GM12801 (cell line): Measurements from ENCODE around the gene EPHA8.

Experiments used
- CTCF ChIP-seq: IDR thresholded peaks from one replicate; pipeline ENCODE4 v1.5.1; 2011; ENCODE audit warnings: control low read depth; ENCODE audit not compliant: insufficient read length; ENCODE audit errors: extremely low read depth

EPHA8 gene

DNA sequence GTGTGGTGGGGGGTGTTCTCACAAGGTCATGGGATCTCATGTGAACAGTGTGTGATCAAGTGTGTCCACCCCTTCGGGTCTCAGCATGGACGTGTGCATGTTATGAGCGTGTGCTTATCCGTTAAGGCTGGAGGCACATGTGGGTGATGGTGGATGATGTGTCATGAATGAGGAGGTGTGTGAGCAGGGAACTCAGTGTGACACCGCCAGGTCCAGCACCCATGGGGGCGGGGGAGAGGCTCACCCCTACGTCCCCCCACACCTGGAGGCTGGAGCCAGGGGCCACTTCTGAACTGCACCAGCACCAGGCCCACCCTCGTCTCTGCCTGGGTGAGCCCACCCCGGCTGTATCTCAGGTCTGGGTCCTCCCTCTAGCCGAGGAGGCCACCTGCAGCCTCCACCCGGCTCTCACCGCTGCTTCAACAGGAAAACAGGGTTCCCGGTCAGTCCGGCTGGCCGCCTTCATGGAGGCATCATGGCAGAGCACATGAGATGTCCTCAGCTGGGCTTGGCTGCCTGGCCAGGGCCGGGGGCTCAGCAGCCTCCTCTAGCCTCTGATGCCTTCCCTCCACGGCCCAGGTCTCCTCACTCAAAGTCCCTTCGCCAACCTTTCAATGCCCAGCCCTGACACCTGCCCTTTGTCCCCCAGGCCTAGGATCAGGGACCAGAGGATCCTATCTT lies 38.9 kb downstream of the EPHA8 start:
- TF ChIP-seq CTCF = no peak

GRCh38 chr1:22606161-22606560 lies 42.9 kb downstream of the EPHA8 start:
- TF ChIP-seq CTCF = no peak

DNA sequence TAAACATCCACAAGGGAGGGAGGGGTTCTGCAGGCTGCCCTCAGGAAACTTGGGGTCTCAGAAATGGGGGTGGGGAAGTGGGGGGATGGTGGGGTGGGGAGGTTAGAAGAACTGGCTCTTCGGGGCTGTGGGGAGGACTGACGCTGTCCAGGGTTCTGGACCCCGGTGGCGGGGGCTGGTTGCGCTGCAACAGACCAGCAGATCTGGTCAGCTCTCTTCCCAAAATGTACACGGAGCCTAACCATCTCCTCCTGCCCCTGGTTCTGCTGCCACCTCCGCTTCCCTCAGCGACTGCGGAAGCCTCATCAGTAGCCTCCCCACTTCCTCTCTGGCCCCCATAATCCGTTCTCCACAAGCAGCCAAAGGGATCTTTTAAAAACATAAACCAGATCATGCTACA lies 43.9 kb downstream of the EPHA8 start:
- no peak for TF ChIP-seq CTCF

DNA sequence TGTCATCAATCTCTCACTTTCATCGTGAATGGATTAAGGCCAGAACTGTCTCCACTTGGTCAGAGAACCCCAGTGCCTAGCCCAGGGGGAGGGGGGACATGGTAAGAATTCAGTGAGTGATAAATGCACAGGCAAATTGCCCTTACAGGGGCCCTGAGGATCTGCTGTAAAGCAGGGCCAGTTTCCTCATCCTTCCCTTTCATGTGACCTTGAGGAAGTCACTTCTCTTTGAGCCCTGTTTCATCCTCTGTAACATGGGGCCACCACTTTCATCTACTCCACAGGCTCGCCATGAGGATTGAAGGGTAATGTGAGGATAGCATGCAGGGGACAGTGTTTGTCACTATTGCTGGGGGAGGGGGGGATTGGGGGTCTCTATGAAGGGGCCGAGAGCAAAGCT lies 45.1 kb downstream of the EPHA8 start:
- TF ChIP-seq CTCF = no peak

- no peak for TF ChIP-seq CTCF
Measured at GRCh38 chr1:22609291-22609690, 46.0 kb downstream of the EPHA8 start.

DNA sequence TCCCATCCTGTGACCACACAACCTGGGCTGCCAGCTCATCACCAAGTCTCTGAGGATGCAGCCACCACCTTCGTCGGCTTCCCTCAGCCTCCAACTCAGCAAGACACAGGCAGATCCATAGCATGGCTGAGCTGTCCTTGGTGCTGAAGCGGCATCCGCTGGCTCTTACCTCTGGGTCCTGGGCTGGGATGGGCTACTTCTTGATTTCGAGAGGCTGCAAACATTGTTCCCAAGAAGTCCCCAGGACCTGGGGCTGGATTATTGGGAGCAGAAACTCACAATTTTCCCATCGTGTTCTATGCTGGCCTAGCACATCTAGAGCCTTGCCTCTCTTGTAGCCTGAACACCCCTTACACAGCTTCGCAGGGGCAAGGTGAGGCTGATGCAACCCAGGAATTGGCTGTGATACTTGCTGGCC lies 48.2 kb downstream of the EPHA8 start:
- TF ChIP-seq CTCF = no peak

DNA sequence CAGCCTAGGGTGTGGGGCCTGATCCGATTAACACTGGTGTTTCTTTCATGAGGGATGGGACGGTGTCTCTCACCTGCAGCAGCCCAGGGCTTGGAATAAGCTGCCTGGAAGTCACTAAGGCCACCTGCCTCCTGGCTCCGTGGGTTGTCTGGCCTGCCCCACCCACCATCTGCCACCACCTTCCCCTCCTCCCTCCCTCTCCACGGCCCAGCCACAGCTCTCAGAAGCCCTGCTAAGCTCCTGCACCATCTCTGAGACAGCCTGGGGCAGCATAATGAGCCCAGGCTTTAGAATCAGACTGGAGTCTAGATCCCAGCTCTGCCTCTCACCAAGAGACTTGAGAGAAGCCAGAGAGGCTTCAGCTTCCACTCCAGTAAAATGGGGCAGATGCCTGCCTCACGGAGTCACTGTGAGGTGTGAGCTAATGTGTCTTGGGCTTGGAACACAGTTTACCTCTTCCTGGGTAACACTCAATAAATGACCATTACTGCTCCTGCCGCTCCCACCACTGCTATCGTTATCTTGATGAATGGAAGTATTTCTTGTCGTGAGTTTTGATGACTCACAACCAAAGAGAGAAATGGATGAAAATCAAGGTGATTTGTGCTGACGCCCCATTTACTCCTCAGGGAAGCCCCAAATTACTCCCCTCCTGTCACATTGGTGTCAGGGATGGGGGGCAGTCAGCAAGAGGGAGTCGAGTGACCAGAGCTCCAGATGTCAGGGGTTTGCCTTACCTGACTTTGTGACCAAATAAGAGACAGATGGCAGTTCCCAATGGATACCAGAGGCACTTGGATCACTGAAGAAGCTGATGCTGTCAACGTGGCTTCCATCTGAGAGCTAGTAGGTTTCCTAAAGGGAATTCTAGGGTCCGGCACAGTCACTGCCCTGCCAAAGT lies 49.6 kb downstream of the EPHA8 start:
- no peak for TF ChIP-seq CTCF
